ENCODE data around the gene PDE3A. TPM values are rescaled to one million over a fixed set of nuclear protein-coding genes. Genes with fewer than 3 reads are reported as not detected.

Gene PDE3A
- total and polyA plus RNA-seq, 2 of the 4 experiments (the other 2 are of a cell fraction) = 0.09 to 0.18 TPM

- ChIA-PET CTCF (no interaction called here), POLR2A (ENCODE audit: unreplicated experiment) (no interaction called here)
- TF ChIP-seq MAZ (IDR thresholded peaks at IDR 0.05; ENCODE audit: borderline replicate concordance, low read depth, low read length) = no peak
- TF ChIP-seq RAD21 (IDR thresholded peaks at IDR 0.05; ENCODE audit: low read length) = no peak
- no peak for TF ChIP-seq MAFK (IDR thresholded peaks at IDR 0.05; ENCODE audit: low read depth, low read length)
- TF ChIP-seq RCOR1 (IDR thresholded peaks at IDR 0.05; ENCODE audit: insufficient replicate concordance, low read length) = no peak
- TF ChIP-seq POLR2A (IDR thresholded peaks at IDR 0.05; ENCODE audit: low read depth, low read length) = no peak
- no peak for TF ChIP-seq RFX5 (IDR thresholded peaks at IDR 0.05; ENCODE audit: low read depth, low read length)
- no peak for TF ChIP-seq CHD1 (IDR thresholded peaks at IDR 0.05; ENCODE audit: low read depth, low read length)
- TF ChIP-seq ELK1 (IDR thresholded peaks at IDR 0.05; ENCODE audit: borderline replicate concordance, low read depth, low read length) = no peak
- no peak for TF ChIP-seq MXI1 (IDR thresholded peaks at IDR 0.05; ENCODE audit: borderline replicate concordance, low read depth, low read length)
- no peak for TF ChIP-seq BHLHE40 (IDR thresholded peaks at IDR 0.05; ENCODE audit: low read depth, low read length)
- no peak for TF ChIP-seq CEBPB (IDR thresholded peaks at IDR 0.05; ENCODE audit: low read depth, low read length)
- no peak for TF ChIP-seq USF2 (IDR thresholded peaks at IDR 0.05; ENCODE audit: low read depth, low read length)
- no peak for TF ChIP-seq CTCF (conservative IDR thresholded peaks at IDR 0.05; ENCODE audit: low read depth, low read length)
- TF ChIP-seq FOS (IDR thresholded peaks at IDR 0.05; ENCODE audit: low read depth, low read length) = no peak
- no peak for TF ChIP-seq SMC3 (IDR thresholded peaks at IDR 0.05; ENCODE audit: low read depth, low read length)
- TF ChIP-seq NFE2L2 (IDR thresholded peaks at IDR 0.05; ENCODE audit: low read depth, low read length) = no peak
- no peaks in the 10 kb centered on the region; the same call in 1 of the 2 replicates for H3K36me3 ChIP-seq (ENCODE audit: control insufficient read depth, insufficient read depth, low read length)
- H3K4me1 ChIP-seq (ENCODE audit: control insufficient read depth, insufficient read depth, low read length) = no peaks in the 10 kb centered on the region
- H3K4me2 ChIP-seq (ENCODE audit: low read depth, low read length) = no peak overlapping the region
- no peak overlapping the region for H3K27ac ChIP-seq (ENCODE audit: insufficient read depth, low read length)
- no peaks in the 10 kb centered on the region for H4K20me1 ChIP-seq (ENCODE audit: insufficient read depth, low read length)
- H3K14ac ChIP-seq (replicated peaks; ENCODE audit: low read depth, low read length) = no peak overlapping the region
- H2BK20ac ChIP-seq (ENCODE audit: low read depth, low read length) = no peak overlapping the region
- DNase-seq = no peak
- intact Hi-C loops (cut with micrococcal nuclease) = no loop called here
- no TSS peak for BruUV-seq (replicated peaks)
- H3K4ac ChIP-seq (ENCODE audit: low read depth, low read length) = no peak overlapping the region
- H3K9ac ChIP-seq (ENCODE audit: low read depth, low read length) = no peak overlapping the region
- ATAC-seq (ENCODE audit: low read depth) = no peak
- H2AK5ac ChIP-seq (ENCODE audit: low read depth, low read length) = no peak overlapping the region
- no peak overlapping the region for H2AK9ac ChIP-seq (replicated peaks; ENCODE audit: low read depth, low read length, poor library complexity)
- no peak overlapping the region for H4K8ac ChIP-seq (ENCODE audit: low read depth in 2 of 2, low read length in 2 of 2)
- no peak overlapping the region for H2BK15ac ChIP-seq (ENCODE audit: low read depth, low read length)
- no peak overlapping the region for H2BK5ac ChIP-seq (ENCODE audit: low read depth, low read length, poor library complexity, severe bottlenecking)
- no peak overlapping the region for H3K18ac ChIP-seq (ENCODE audit: low read depth, low read length)
- H4K91ac ChIP-seq (ENCODE audit: insufficient read depth, low read depth, low read length) = no peak overlapping the region
- in situ Hi-C loops (cut with MboI; ENCODE audit: low sequenced_read_pairs) = no loop called here
- no peak overlapping the region for H4K5ac ChIP-seq (ENCODE audit: low read depth, low read length)
- H3K9me3 ChIP-seq (ENCODE audit: control insufficient read depth, insufficient read depth, low read length) = no peaks in the 10 kb centered on the region
- dilution Hi-C loops (cut with HindIII; ENCODE audit: low sequenced_read_pairs, unreplicated experiment) = no loop called here
- no peaks in the 10 kb centered on the region for H3K9me1 ChIP-seq (ENCODE audit: insufficient read depth, low read length)
- H3K4me3 ChIP-seq (ENCODE audit: insufficient read depth, low read depth, low read length) = no peak overlapping the region
- H2AFZ ChIP-seq (replicated peaks; ENCODE audit: low read length, poor library complexity) = no peak overlapping the region
- H3K79me1 ChIP-seq (ENCODE audit: low read depth in 1 of 2, low read length in 2 of 2) = no peaks in the 10 kb centered on the region; a peak in 1 of 4 replicates
- H3K27me3 ChIP-seq (ENCODE audit: control insufficient read depth, insufficient read depth, low read length) = no peaks in the 10 kb centered on the region
- no CpG with 5 or more reads among the region's 4 CpGs for WGBS, 2 experiments (ENCODE audit: extremely low coverage in 2 of 2, insufficient read length in 1 of 2)
- H3K56ac ChIP-seq (ENCODE audit: extremely low read depth, insufficient read depth, low read length) = no peak overlapping the region
- H2BK120ac ChIP-seq (ENCODE audit: low read depth, low read length) = no peak overlapping the region
- H3K23ac ChIP-seq (ENCODE audit: low read depth, low read length) = no peak overlapping the region
Observed at GRCh38 chr12:20415028-20415427, 46.7 kb downstream of the PDE3A start.

Measured in IMR-90 (cell line).